ENCODE data around the gene C6orf136. TPM values are rescaled to one million over a fixed set of nuclear protein-coding genes. Genes with fewer than 3 reads are reported as not detected.

C6orf136 gene
- total and polyA plus RNA-seq, 9 of the 15 experiments (the other 6 are each of a cell fraction or from before 2014, with no cell fraction given), result 14.1 to 63.1 (median 18.4) TPM

DNA sequence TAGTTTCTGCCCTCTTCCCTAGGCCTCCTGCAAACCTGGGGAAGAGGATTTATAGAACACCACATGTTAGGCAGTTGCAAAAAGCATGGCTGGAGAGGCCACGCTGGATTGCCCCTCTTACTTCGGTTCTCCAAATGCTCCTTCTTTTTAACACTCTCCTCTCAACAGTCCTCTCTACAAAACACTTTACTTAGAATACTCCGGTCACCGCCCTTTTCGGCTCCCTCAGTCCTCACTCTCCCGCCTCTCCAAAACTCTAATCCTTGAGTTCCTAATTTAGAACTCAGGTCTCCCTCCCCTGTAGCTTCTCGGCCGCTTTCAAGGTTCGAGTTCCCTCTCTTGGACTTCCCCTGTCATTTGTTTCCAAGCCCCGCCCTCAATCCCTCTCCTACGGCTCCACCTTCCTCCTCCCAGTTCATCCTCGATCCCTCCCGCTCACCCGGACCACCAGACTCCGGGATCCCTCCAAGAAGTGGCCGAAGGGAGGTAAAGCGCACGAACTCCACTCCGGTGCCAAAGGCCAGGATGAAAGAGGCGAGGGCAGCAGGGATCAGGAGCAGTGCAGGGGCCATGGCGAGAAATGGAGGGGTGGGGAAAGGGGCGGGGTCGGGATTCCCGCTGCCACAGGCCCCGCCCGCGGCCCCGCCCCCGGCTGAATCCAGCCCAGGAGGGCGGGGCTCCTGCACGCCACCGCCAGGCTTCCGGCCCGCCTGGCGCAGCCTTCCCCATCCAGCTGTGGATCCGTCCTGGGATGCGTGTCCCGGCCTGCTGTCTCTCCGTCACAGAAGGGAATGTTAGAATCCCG is 43.7 kb downstream of the C6orf136 start, which contains the start of gene NRM (continued):
- TF ChIP-seq, protein P1, sequence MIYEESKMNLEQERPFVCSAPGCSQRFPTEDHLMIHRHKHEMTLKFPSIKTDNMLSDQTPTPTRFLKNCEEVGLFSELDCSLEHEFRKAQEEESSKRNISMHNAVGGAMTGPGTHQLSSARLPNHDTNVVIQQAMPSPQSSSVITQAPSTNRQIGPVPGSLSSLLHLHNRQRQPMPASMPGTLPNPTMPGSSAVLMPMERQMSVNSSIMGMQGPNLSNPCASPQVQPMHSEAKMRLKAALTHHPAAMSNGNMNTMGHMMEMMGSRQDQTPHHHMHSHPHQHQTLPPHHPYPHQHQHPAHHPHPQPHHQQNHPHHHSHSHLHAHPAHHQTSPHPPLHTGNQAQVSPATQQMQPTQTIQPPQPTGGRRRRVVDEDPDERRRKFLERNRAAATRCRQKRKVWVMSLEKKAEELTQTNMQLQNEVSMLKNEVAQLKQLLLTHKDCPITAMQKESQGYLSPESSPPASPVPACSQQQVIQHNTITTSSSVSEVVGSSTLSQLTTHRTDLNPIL (CRISPR knock-in tag; IDR thresholded peaks at IDR 0.05), result no peak
- TF ChIP-seq CBFA2T3 (IDR thresholded peaks at IDR 0.05) (no peak), HNRNPLL (IDR thresholded peaks at IDR 0.05; ENCODE audit: low read depth, low read length, poor library complexity, severe bottlenecking) (peak; percentile 47), ZFP30 (CRISPR knock-in tag; IDR thresholded peaks at IDR 0.05; ENCODE audit: borderline replicate concordance) (no peak), ZNF408 (CRISPR knock-in tag; IDR thresholded peaks at IDR 0.05; ENCODE audit: low read depth) (no peak), EP300 (IDR thresholded peaks at IDR 0.05; ENCODE audit: low read length) (no peak), CBFA2T2 (conservative IDR thresholded peaks at IDR 0.05) (no peak), ESRRA (IDR thresholded peaks at IDR 0.05; ENCODE audit: borderline replicate concordance, low read depth) (no peak), TCF7L2 (IDR thresholded peaks at IDR 0.05; ENCODE audit: low read depth, low read length) (no peak), LCOR (CRISPR knock-in tag; IDR thresholded peaks at IDR 0.05) (no peak), SMARCA5 (IDR thresholded peaks at IDR 0.05) (no peak), ADNP (tag; IDR thresholded peaks at IDR 0.05) (no peak), BRD4 (IDR thresholded peaks at IDR 0.05) (no peak), EHMT2 (IDR thresholded peaks at IDR 0.05) (no peak)
- TF ChIP-seq, protein P2, sequence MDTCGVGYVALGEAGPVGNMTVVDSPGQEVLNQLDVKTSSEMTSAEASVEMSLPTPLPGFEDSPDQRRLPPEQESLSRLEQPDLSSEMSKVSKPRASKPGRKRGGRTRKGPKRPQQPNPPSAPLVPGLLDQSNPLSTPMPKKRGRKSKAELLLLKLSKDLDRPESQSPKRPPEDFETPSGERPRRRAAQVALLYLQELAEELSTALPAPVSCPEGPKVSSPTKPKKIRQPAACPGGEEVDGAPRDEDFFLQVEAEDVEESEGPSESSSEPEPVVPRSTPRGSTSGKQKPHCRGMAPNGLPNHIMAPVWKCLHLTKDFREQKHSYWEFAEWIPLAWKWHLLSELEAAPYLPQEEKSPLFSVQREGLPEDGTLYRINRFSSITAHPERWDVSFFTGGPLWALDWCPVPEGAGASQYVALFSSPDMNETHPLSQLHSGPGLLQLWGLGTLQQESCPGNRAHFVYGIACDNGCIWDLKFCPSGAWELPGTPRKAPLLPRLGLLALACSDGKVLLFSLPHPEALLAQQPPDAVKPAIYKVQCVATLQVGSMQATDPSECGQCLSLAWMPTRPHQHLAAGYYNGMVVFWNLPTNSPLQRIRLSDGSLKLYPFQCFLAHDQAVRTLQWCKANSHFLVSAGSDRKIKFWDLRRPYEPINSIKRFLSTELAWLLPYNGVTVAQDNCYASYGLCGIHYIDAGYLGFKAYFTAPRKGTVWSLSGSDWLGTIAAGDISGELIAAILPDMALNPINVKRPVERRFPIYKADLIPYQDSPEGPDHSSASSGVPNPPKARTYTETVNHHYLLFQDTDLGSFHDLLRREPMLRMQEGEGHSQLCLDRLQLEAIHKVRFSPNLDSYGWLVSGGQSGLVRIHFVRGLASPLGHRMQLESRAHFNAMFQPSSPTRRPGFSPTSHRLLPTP (IDR thresholded peaks at IDR 0.05; ENCODE audit: borderline replicate concordance, extremely low read depth, insufficient read length), result no peak
- TF ChIP-seq, protein P3, sequence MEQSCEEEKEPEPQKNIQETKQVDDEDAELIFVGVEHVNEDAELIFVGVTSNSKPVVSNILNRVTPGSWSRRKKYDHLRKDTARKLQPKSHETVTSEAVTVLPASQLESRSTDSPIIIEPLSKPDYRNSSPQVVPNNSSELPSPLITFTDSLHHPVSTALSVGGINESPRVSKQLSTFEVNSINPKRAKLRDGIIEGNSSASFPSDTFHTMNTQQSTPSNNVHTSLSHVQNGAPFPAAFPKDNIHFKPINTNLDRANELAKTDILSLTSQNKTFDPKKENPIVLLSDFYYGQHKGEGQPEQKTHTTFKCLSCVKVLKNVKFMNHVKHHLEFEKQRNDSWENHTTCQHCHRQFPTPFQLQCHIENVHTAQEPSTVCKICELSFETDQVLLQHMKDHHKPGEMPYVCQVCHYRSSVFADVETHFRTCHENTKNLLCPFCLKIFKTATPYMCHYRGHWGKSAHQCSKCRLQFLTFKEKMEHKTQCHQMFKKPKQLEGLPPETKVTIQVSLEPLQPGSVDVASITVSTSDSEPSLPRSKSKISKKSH (CRISPR knock-in tag; IDR thresholded peaks at IDR 0.05), result no peak
- TF ChIP-seq, protein P4, sequence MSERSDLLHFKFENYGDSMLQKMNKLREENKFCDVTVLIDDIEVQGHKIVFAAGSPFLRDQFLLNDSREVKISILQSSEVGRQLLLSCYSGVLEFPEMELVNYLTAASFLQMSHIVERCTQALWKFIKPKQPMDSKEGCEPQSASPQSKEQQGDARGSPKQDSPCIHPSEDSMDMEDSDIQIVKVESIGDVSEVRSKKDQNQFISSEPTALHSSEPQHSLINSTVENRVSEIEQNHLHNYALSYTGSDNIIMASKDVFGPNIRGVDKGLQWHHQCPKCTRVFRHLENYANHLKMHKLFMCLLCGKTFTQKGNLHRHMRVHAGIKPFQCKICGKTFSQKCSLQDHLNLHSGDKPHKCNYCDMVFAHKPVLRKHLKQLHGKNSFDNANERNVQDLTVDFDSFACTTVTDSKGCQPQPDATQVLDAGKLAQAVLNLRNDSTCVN (CRISPR knock-in tag; IDR thresholded peaks at IDR 0.05), result no peak; the same call in 1 of the 2 replicates
- TF ChIP-seq, protein P5, sequence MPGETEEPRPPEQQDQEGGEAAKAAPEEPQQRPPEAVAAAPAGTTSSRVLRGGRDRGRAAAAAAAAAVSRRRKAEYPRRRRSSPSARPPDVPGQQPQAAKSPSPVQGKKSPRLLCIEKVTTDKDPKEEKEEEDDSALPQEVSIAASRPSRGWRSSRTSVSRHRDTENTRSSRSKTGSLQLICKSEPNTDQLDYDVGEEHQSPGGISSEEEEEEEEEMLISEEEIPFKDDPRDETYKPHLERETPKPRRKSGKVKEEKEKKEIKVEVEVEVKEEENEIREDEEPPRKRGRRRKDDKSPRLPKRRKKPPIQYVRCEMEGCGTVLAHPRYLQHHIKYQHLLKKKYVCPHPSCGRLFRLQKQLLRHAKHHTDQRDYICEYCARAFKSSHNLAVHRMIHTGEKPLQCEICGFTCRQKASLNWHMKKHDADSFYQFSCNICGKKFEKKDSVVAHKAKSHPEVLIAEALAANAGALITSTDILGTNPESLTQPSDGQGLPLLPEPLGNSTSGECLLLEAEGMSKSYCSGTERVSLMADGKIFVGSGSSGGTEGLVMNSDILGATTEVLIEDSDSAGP (CRISPR knock-in tag; IDR thresholded peaks at IDR 0.05), result no peak

Data from K562 (cell line).